ENCODE measurements around the gene CHST3.
"Not testable (repeated sequence)": the region's sequence is repeated elsewhere in the genome, so short reads cannot be mapped to it uniquely, and the experiment has no call there.

The CHST3 gene

GRCh38 chr10:71972746-71973695, 8.8 kb downstream of the CHST3 start:
- H3K27ac ChIP-seq, result peak overlapping the region; percentile 89
- DNase-seq (ENCODE audit: low read depth, low spot score), result no peak

GRCh38 chr10:71973777-71974488, 9.7 kb downstream of the CHST3 start:
- DNase-seq (ENCODE audit: low read depth, low spot score), result no peak

GRCh38 chr10:71974489-71975021, 10.4 kb downstream of the CHST3 start:
- peak overlapping the region; percentile 89 for H3K27ac ChIP-seq

More at GRCh38 chr10:71973777-71974488, 9.7 kb downstream of the CHST3 start:
- H3K27ac ChIP-seq, result peak overlapping the region; percentile 89

GRCh38 chr10:71975087-71975870, 11.1 kb downstream of the CHST3 start:
- DNase-seq (ENCODE audit: low read depth, low spot score), result no peak
- H3K27ac ChIP-seq, result peak overlapping the region; percentile 89

More at GRCh38 chr10:71974489-71975021, 10.4 kb downstream of the CHST3 start:
- DNase-seq (ENCODE audit: low read depth, low spot score), result peak; percentile 46

GRCh38 chr10:71975871-71976725, 11.9 kb downstream of the CHST3 start:
- DNase-seq (ENCODE audit: low read depth, low spot score), result no peak
- peak overlapping the region; percentile 89 for H3K27ac ChIP-seq

GRCh38 chr10:71977614-71977903, 13.4 kb downstream of the CHST3 start:
- DNase-seq (ENCODE audit: low read depth, low spot score), result not testable (repeated sequence)
- H3K27ac ChIP-seq, result peak overlapping the region; percentile 89

GRCh38 chr10:71978476-71978875, 14.3 kb downstream of the CHST3 start:
- H3K27ac ChIP-seq, result no peak overlapping the region
- DNase-seq (ENCODE audit: low read depth, low spot score), result no peak

GRCh38 chr10:71978988-71979691, 14.9 kb downstream of the CHST3 start:
- no peak for DNase-seq (ENCODE audit: low read depth, low spot score)
- H3K27ac ChIP-seq, result no peak overlapping the region

- no peak overlapping the region for H3K27ac ChIP-seq
- DNase-seq (ENCODE audit: low read depth, low spot score), result no peak
Observed at GRCh38 chr10:71979692-71980062, 15.5 kb downstream of the CHST3 start.

- DNase-seq (ENCODE audit: low read depth, low spot score), result no peak
- no peak overlapping the region for H3K27ac ChIP-seq
Observed at GRCh38 chr10:71980181-71981014, 16.2 kb downstream of the CHST3 start.

- no peak overlapping the region for H3K27ac ChIP-seq
- DNase-seq (ENCODE audit: low read depth, low spot score), result no peak
Observed at GRCh38 chr10:71981015-71981875, 17.1 kb downstream of the CHST3 start.

- no peak for DNase-seq (ENCODE audit: low read depth, low spot score)
- H3K27ac ChIP-seq, result no peak overlapping the region
Observed at GRCh38 chr10:71981876-71982230, 17.7 kb downstream of the CHST3 start.

GRCh38 chr10:71982269-71983178, 18.3 kb downstream of the CHST3 start:
- H3K27ac ChIP-seq, result no peak overlapping the region
- DNase-seq (ENCODE audit: low read depth, low spot score), result no peak

- H3K27ac ChIP-seq, result no peak overlapping the region
- DNase-seq (ENCODE audit: low read depth, low spot score), result no peak
Observed at GRCh38 chr10:71984126-71984808, 20.1 kb downstream of the CHST3 start.

GRCh38 chr10:71984809-71985388, 20.7 kb downstream of the CHST3 start:
- no peak for DNase-seq (ENCODE audit: low read depth, low spot score)
- no peak overlapping the region for H3K27ac ChIP-seq

Data from epithelial cell of prostate (primary cell).